Stimulated activated CD8-positive, alpha-beta memory T cell treated with anti-CD3 and anti-CD28 coated beads, Interleukin-12 subunit alpha, Interleukin-12 subunit beta, amount 100 ng/mL, for 1 hour (primary cell): ENCODE results near the gene SNX9.

ENCODE experiments used
- DNase-seq: peaks from one replicate; pipeline ENCODE4 v3.0.0-alpha.2; 2020; ENCODE audit warnings: low read depth

SNX9 gene

GRCh38 chr6:157804448-157805327, 18.4 kb upstream of the SNX9 start:
- DNase-seq: no peak

- no peak for DNase-seq
Measured at GRCh38 chr6:157806131-157806855, 16.8 kb upstream of the SNX9 start.

GRCh38 chr6:157806856-157807215, 16.2 kb upstream of the SNX9 start:
- no peak for DNase-seq

DNA sequence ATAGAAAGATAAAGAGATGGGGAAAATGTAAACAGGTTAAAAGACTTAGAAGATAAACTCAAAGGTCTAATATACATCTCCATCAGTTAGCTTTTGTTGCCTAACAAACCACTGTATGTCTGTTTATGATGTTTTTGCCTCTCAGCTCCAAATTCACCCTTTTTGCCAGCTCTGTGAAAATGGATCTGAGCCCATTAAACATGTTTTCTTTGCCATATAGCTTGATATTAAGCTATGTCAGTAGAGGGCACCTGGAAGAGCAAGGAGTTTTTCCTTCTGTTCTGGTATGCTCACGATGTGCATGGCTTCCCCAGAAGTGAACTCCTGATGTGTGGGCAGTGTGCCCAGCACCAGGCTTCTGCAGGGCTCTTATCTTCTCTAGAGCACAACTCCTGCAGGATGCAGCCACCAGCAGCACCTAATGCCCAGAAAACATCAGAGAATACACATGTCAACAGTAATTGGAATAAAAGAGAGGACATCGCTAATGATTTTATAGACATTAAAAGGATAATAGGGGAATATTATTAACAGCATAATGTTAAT, 14.6 kb upstream of the SNX9 start:
- DNase-seq: no peak

DNA sequence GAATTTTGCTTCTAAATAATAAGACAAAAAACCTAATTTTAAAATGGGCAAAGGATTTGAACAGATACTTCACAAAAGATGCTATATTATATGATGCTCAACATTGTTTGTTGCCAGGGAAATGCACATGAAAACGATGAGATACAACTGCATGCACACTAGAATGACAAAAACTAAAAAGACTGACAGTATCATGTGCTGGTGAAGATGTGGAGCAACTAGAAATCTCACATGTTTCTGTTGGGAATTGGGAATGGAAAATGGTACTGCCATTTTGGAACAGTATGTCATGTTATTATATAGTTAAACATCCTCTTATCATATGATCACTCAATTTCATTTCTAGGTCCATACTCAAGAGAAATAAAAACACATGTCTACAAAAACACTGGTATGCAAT, 13.4 kb upstream of the SNX9 start:
- DNase-seq: no peak

DNA sequence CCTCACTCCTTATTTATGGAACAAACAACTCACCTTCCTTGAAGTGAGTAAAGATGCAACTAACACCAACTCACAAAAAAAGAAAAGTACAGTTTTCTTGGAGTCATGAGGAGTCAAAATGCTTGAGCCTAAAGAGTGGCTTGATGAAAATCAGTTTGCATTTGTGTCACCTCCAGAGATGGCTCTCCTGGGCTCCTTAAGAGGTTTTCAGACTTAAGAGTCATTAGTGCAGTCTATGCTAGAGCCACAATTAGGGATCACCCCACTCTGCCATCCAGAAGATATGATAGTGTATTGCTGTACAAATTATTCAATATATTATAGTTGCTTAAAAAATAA, 11.9 kb upstream of the SNX9 start:
- DNase-seq: no peak

DNA sequence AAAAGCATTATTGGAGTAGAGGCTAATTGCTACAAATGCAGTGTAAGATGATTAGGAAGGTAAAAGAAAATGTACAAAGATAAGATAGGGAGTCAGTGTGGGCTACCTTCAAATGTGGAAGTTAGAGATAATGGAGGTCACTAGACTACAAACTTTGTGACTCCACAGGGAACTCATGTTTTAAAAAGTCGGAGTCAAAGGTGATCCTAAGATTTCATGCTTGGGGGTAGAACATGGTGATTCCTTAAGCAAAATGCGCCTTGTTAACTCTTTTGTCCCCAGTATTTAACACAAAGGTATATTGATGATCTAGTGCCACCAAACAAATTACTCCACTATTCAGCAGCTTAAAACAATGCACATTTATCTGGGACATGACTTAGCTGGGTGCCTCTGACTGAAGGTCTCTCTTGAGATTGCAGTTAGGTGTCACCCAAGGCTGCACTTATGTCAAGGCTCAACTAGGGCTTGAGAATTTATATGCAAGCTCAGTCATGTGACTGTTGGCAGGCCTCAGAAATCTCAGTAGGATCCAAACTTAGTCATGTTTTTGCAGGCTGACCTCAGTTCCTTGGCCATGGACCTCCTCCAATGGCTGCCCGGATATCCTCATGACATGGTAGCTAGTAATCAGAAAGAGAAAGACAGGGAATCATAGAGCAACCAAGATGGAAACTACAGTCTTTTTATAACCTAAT, 11.4 kb upstream of the SNX9 start:
- DNase-seq: no peak

DNA sequence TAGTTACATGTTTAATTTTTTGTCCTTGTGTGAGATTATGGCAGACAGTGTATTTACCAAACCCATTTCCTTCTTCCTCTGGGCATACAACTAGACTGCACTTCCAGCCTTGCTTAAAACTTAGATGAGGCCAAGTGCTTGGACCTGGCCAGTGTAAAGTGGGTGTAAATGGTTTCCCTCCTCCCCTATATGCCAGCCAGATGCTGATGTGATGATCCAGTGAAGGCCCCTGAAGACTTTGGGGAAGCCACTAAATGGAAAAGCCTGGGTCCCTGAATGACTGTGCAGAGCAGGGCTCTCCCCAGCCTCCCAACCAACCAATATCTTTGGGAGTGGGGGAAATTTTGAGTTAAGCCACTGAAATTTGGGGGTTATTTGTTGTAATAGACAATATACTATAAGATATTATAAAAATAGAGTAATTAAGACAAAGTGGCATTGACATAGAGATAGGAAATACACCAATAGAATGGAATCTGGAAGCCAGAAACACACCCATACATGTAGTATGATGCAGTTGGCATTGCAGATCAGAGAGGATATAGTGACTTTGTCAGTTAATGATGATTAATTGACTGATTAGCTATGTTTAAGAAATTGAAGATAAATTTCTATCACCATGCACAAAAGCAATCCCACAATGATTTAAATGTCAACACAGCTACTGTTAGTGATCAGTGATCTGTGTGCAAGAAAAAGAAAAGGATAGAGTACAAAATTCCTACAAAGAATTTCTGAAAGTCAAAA, 10.4 kb upstream of the SNX9 start:
- no peak for DNase-seq

GRCh38 chr6:157813191-157813590, 9.9 kb upstream of the SNX9 start:
- no peak for DNase-seq

DNA sequence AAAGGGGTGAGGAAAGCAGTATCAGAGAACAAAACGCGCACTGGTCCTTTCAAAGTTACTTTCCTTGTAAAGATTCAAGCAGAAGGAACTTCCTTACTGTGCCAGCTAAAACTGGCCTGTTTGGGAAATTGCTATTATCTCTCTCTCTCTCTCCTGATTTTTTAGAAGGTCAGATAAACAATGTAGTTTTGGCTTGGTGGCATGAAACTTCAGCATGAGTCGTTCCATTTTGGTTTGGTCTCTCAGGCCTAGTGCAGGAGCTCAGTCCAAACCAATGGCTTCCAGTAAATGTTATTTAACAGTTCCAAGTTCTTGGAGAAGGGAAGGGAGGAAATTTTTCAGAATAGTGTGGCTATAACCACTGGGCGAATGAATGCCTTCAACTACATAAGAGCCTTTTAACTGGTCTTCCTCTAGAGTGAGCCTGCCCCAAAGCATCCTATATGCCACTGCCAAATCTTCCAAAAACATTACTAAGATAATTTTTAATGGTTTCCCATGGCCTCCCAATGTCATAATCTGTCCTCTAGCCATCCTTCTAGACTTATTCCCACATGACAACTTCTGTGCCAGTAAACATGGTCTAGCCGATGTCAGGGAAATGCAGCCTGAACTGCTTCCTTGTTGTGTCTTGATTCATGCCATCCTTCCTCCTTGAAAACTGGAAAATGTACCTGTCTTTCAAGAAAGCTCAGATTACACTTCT, 9.1 kb upstream of the SNX9 start:
- no peak for DNase-seq

GRCh38 chr6:157814883-157815282, 8.2 kb upstream of the SNX9 start:
- DNase-seq: no peak

DNA sequence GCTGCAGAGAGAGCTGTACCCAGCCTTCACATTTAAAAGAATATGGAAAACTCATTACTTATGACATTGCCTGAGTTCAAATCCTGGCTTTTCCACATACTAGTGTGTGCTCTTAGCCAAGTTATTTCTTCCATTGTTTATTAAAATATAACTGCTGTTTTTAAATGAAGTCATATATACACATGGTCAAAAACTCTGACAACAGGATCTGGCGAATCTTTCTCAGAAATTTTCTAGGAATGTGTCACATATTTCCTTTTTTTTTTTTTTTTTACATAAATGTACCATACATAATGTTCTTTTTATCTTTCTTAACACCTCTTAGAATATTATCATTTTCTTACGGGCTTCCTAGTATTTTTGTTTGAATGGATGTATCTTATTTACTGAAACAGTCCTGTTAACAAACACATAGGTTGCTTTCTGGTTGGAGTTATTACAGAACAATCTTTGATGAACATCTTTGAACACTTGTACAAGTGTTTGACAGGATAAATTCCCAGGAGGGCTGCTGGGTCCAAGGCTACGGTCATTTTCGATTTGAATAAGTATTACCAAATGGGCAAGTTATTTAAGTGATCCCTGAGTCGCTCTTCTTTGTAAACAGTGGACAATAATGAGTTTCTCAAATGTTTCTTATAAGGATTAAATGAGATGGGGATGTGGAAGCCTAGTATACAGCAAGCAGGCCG, 1.6 kb upstream of the SNX9 start:
- DNase-seq: no peak

DNA sequence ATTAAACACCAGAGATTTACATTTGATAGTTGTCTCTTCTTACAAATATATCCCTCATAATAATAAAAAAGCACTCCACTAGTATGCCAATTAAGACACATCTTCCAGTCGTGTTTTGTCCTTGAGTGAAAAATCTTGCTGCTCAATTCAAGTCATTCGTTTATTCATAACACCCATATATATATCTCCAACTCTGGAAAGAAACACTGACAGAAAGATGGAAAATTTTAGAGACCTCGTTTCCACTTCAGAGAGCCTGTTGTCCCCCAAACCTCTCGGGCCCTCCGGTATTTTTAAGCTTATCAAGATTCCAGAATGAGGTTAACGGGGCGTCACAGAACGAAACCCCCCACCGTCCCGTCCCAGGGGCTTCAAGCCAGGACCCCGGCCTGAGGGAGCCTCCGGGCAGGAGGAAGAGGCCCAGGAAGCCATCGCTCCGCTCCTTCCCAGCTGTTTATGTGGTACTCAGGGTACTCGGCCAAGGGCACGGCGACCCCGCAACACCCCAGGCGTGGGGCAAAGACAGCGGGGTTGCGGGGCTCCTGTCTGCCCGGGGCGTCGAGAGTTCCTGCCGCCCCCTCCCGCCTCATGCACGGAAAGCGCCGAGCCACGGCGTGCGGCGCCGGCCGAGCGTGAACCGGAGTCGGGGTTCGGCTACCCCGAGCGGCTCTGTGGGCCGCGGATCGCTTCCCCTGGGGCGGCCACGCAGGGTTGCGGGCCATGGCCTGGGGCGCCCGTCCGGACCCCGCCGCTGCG, 623 bp upstream of the SNX9 start:
- DNase-seq: peak; percentile 4

DNA sequence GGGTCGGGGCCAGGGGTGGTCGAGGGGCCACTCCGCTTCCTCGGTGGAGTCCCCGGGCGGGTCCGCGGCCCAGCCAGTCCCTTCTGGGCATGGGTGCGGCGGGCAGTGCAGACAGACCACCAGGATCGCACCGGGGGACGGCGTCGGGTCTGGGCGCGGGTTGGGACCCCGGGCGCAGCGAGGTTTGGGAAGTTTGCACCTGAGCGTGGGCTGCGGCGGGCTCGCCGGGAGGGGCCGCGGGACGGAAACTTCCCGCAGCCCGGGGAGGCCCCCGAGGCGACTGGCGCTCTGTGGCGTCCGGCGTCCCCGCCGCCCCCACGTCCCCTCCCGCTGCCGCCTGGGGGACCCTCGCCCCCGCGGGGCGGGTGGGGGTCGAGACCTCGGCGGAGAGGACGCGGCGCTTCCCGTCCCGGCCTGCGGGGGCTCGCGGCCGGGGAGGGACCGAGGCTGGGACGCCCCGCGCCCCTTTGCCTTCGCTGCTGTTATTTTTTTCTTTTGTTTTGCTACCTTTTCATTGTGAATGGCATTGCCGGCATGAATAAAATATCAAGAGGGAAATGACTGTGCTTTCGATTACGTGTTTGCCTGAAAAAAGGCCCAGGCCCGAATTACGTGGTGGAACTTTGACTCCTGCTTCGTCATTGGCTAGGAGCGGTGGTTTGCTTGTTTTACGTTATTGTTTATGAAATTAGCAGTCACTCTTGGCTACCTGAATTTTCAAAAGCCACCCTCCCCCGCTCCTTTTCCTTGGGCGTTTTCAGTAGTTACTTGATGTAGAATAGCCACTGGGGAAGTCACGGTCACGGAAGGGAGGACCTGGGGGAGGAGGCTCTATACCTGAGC, 703 bp downstream of the SNX9 start:
- DNase-seq: peak; percentile 54

DNA sequence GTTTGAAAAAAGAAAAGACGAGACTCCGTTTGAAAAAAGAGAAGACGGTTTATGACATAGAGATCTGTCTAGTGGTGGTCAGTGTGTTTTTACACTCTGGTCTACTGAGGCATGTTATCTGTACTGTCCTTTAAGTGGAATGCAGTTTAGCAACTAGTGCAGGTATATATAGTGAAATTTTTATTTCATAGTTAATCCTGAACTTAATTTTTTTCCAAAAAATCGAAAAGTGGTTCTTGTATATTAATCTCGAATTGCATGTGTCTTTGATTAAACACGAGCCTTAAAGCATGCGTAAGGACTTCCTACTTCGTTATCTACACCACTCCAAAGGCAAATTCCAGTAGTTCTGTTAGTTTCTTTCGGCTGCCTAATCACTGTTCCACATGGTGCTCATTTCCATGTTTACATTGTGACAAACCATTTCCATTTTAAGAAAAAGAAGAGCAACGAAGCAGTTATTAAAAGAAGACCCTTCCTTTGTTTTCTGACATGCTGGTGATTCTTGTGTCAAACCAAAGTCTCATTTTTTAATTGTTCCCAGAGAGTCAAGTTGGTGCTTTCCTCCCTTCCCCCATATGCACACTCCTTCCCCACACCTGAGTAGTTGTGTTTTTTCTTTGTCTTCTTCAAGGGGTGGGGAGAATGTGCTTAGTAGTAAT, 2.3 kb downstream of the SNX9 start:
- DNase-seq: no peak

DNA sequence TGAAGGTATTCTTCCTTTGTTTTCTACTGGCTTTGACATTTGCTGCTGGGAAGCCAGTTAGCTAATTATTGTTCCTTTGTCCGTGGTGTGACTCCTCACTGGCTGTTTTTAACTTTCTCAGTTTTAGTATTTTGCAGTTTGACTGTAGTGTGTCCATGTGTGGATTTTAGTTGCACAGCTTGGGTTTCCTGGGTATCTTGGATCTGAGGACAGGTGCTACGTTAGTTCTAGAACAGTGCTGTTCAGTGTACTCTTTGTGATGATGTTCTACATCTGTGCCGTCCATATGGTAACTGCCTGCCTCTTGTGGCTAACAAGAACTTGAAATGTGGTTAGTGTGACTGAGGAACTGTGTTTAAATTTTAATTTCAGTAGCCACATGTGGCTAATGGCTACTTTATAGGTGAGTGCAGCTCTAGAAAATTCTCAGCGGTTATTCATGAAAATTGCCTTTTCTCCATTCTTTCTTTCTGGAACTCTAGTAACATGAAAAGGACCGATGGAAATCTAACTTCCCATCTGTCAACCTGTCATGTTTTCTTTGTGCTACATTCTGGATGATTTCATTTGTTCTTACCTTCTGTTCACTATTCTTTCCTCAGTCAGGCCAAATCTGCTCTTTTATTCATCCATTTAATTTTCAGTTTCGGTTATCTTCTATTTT, 7.4 kb downstream of the SNX9 start:
- no peak for DNase-seq

DNA sequence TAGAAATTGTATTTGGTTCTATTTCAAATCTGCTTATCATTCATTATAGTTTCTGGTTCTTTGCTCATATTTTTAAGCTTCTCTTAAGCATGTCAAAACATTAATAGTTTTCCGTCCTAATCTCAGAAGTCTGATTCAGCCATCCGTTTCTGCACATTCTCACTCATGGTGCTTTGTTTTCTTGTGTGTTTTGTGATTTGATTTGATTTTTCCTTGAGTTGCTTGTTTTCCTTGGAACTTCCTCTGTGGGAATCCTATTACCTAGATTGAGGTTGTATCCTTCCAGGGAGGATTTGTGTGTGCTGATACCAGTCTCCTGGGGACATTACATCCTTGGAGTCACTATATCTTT, 7.9 kb downstream of the SNX9 start:
- DNase-seq: no peak
